Skeletal muscle cell (primary cell): ENCODE data around the gene HPCAL1.

Source experiments
- DNase-seq: peaks from one replicate; pipeline ENCODE4 v3.0.0-alpha.2; 2010; ENCODE audit warnings: low read depth
- H3K4me3 ChIP-seq: 2 replicates; pipeline ENCODE4 v1.5.1; 2011; ENCODE audit warnings: low read depth, mild to moderate bottlenecking, control low read depth, low read length, moderate library complexity

The HPCAL1 gene

DNA sequence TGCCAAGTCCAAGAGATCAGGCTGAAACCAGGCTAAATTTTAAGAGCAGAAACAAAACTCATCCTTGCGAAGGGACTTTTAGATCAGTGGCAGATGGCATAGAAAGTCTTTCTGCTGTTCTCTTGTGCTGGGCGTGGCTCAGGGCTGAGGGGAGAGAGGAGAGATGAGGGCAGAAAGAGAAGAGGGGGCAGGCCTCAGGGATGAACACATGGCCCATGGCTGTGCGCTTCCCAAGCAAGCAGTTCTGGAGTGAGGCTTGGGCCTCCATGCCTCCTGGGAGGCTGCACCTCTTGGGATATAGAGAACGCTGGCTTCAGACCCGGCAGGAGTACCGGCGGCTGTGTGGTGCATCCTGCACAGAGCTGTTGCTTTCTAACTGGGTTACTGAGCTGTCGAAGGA, 41.0 kb downstream of the HPCAL1 start:
- no peak for DNase-seq
- H3K4me3 ChIP-seq: no peak overlapping the region

DNA sequence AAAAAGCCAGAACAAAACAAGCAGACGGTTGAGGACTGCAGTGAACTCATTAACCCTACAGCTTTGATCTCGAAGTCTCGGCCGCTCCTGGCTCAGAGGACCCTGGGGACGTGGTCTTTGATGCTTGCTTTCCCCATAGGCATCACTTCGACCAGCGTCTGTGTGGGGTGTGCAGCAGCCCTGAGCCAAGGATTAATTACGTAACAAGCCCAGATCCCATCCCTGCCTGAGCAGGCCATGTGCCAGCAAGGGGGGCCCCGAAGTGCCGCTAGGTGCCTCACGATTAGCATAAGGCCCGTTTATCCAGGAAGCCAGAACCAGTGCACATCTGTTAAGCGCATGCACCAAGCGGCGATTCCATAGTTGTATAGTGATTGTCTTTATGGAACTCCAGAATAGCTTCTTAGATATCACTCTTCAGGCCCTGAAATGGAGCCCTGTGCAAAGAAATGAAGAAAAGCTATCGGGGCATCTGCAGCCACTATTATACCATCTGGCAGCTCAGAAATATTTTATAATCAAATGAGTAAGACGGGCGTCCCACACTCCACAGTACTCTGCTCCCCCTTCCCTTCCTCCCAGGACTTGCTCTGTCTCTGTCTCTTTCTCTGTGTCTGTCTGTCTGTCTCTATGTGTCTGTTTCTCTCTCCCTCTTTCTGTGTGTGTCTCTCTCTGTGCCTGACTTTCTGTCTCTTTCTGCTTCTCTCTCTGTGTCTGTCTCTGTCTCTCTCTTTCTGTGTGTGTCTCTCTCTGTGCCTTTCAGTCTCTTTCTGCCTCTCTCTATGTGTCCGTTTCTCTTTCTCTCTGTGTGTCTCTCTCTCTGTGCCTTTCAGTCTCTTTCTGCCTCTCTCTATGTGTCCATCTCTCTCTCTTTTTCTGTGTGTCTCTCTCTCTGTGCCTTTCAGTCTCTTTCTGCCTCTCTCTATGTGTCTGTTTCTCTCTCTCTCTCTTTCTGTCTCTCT, 41.7 kb downstream of the HPCAL1 start:
- DNase-seq: no peak
- no peak overlapping the region for H3K4me3 ChIP-seq

DNA sequence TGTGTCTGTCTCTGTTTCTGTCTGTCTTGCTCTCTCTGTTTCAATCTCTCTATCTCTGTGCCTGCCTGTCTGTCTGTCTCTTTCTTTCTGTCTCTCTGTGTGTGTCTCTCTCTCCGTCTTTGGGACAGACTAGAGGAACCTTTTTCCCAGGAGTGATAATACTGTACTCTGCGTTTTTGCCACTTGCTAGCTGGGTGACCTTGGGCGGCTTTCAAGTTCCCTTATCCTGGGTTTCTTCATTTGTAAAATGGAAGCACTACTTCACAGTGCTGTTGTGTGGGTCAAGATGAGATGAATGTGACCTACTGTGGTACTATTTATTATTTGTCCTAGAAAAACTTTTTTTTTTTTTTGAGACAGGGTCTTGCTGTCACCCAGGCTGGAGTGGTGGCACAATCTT, 42.4 kb downstream of the HPCAL1 start:
- DNase-seq: no peak
- H3K4me3 ChIP-seq: no peak overlapping the region

DNA sequence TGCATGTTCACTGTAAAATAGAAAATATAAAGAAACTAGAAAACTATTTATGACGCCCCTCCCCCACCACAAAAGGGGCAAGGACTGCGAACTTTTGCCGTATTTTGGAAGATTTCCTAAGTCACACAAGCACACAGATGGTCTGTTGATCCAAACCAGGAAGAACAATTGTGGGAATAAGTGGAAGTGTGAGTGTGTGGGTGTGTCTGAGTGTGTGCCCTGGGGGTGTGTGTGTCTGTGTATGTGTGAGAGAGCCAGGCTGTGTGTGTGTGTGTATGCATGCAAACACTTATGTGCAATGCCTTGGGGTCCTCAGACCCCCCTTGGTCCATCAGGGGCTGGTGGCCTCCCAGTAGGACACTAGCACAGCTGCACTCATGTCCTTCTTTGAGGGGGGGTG, 43.1 kb downstream of the HPCAL1 start:
- H3K4me3 ChIP-seq: no peak overlapping the region
- DNase-seq: no peak

DNA sequence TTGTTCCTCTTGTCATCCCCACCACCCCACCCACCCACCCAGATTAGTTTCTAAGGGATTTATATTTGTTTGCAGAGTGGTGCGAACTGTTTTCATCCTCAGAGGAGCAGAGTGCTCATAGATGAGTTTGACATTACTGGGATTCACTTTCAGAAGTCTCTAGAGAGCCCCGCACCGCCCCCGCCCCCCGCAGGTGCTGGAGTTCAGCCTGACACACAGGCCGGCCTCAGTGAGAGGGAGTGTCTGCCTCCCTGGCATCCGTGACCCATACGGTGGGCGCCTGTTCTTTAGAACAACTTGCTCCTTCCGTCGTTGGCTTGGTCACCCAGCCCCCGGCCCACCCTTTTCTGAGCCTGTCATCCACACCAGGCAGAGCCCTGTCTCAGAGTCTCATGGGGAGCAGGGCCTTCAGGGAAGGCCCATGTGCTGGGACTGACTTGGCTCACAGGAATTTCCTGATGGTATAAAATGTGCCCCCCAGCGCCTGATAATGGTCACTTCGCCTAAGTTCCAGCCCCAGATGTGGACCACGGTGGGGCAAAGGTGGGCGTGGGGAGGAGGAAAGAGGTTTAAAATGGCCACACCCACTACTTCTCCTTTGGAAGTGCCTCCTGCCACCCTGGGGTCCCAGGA, 44.3 kb downstream of the HPCAL1 start:
- H3K4me3 ChIP-seq: no peak overlapping the region
- no peak for DNase-seq

DNA sequence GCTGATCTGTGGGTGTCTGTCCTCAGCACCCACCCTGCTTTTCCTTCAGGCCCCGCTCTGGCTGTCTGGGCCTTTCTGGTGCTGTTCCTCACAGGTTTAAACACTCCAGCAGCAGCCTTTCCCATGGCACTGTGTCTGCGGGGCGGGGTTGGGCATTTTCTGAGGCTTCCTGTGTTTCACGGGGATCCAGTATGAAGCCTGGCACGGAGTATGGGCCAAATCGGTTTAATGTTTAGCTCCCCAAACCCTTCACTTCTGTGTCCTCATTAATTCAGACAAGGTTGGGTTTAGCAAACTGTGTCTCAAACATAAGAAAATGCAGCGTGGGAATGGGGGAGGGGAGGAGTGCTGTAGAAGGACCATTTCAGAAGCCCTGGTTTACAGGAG, 44.9 kb downstream of the HPCAL1 start:
- no peak for DNase-seq
- H3K4me3 ChIP-seq: no peak overlapping the region

DNA sequence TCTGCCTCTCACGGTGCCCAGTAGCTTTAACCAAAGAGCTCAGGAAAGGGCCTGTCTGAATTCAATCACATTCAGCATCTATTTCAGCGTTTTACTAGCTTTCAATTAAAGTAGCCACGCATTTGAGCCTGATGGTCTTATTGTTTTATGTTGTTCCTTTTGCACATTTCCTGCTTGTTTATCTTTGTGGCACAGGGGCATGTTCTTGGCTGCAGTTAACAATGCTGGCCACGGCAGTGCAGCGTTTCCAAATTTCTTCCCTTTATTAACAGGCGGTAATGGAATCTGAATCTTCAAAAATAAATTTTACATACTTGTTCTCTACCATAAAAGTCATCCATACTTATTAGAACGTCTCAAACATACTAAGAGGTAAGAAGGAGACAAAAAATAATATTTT, 46.2 kb downstream of the HPCAL1 start:
- no peak overlapping the region for H3K4me3 ChIP-seq
- DNase-seq: no peak

DNA sequence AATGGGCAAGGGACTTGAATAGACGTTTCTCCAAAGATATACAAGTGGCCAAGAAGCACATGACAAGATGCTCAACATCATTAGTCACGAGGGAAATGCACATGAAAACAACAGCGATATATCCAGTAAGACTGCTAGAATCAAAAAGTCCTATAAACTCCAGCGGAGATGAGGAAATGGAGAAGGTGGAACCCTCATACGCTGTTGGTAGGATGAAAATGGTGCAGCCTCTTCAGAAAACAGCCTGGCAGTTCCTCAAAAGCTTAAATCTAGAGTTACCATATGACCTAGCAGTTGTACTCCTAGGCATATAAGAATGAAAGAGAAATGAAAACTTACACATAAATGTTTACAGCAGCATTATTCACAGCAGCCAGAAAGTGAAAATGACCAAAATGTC, 48.1 kb downstream of the HPCAL1 start:
- no peak for DNase-seq
- H3K4me3 ChIP-seq: no peak overlapping the region

DNA sequence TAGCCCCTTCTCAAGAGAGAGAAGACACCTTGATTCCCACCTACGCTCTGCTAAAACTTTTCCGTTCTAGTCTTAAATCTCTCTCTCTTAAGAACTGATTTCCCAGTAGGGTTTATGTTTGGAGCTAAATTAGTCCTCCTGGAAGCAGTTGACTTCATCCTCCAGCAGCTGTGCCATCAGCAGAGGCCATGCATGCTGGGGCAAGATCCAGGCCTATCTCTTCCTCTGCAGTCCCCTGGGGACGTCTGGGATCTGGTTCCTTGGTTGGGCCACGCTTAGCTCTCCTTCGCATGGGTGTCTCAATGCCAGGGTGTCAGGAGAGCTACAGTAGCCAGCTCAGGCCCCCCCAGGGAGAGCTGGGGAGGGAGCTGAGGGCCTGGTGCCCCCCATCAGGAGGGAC, 49.7 kb downstream of the HPCAL1 start:
- no peak for DNase-seq
- H3K4me3 ChIP-seq: no peak overlapping the region

DNA sequence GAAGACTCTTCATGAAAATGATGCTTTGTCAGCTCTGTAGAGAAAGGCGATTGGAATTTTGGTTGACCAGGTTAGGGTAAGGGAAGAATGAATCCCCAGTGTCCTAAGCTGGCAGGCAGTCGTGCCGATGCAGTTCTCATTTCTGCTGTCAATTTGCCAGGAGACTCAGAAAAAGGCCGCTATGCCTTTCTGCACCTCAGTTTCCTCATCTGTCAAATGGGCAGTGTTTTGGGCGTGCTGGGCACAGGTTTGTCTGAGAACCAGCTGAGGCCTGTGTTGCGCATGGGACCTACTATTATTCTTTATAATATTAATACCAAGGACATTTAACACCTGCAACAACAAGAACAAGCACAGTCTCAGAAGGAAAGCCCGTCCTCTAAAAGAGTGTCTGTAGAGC, 50.3 kb downstream of the HPCAL1 start:
- no peak for DNase-seq
- H3K4me3 ChIP-seq: no peak overlapping the region

DNA sequence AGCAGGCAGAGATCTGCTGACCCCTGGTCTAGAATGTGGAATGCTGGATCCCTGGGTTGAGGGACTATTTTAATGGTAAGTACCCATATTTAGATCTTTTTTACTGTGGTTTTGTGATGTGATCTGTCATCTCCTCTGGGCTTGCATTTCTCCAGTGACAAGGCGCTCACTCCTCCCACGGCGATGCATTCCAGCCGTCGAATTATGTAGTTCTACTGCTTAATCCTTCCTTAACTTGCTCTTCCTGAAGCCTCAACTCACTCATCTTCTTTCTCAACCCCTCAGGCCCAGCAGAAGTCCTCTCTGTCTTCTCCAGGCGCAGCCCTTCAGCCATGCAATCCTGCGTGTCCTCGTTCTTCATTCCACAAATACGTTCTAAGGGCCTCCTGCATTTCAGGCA, 51.2 kb downstream of the HPCAL1 start:
- H3K4me3 ChIP-seq: no peak overlapping the region
- DNase-seq: no peak

DNA sequence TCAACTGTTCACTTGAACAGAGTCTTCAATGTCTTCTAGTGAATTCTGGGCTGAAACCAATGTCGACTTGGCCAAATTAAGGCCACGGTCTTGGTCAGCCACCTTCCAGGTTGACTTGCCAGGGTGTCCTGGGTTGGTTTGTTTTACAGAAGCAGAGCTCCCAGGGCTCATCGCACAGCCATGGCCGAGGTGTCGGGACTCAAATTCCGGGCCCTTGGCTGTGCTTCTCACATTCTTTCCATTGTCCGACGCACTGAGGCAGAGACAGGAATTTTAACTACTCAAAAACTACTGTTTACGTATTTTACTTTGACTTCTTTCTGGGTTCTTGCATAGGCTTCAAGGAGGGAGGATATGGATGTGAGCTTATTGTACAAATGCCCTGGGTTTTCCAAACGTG, 51.7 kb downstream of the HPCAL1 start:
- H3K4me3 ChIP-seq: no peak overlapping the region
- no peak for DNase-seq

DNA sequence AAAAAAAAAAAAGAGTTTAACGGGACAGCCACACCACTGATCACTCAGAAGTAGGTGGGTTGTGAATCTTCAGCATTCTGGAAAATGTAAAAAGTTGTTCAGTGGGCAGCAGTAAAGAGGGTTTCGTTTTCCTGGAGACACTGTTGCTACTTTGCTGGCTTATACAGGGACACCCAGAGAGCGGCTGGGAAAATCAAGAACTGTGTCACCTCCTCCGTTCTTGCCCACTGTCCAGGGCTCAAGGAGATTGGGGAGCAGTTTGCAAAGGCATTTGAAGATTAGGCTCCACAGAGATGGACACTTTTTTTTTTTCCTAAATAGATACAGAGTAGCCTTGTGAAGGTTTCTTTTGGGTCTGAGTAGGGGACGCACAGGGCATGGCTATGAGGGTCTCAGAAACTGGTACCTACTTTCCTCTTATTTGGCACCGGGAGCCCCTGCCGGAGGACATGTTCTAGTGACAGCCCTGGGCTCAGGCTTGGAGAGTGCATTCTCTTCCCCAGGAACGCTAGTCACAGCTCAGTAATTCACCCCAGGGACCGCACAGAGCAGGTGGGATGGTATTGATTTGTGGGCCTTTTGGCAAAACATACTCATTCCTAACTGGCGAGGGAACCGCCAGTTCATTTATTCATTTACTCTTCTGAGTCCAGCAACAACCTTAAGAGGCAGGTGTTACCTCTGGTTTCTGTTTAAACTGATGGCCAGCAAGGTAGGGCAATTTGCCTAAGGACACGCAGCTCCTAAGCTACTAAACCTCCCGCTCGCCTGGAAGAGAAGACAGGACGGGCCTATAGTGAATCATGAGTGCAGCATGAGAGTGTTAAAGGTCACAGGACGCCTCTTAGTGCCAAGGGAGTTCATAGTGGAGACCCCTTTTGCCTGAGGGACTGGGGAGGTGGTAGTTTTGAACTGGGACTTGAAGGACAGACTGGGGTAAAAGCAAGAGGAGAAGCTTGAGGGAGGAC, 53.1 kb downstream of the HPCAL1 start:
- no peak for DNase-seq
- H3K4me3 ChIP-seq: no peak overlapping the region

DNA sequence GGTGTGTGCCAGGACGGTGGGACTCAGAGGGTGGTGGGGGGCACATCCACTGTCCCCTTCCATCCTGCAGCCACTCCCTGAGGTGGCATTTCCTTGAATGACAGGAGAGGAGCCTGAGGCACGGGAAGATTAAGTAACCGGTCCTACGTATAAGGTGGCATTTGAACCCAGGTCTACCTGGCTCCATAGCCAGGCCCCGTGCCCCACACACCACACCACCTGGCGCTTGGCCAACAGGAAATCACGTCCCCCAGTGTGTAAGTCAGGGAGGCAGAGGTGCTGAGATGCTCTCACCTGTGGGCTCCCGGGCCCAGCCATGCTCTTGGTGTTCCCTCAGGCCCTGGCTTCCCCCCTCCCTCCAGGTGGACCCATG, 53.7 kb downstream of the HPCAL1 start:
- no peak overlapping the region for H3K4me3 ChIP-seq
- DNase-seq: no peak

DNA sequence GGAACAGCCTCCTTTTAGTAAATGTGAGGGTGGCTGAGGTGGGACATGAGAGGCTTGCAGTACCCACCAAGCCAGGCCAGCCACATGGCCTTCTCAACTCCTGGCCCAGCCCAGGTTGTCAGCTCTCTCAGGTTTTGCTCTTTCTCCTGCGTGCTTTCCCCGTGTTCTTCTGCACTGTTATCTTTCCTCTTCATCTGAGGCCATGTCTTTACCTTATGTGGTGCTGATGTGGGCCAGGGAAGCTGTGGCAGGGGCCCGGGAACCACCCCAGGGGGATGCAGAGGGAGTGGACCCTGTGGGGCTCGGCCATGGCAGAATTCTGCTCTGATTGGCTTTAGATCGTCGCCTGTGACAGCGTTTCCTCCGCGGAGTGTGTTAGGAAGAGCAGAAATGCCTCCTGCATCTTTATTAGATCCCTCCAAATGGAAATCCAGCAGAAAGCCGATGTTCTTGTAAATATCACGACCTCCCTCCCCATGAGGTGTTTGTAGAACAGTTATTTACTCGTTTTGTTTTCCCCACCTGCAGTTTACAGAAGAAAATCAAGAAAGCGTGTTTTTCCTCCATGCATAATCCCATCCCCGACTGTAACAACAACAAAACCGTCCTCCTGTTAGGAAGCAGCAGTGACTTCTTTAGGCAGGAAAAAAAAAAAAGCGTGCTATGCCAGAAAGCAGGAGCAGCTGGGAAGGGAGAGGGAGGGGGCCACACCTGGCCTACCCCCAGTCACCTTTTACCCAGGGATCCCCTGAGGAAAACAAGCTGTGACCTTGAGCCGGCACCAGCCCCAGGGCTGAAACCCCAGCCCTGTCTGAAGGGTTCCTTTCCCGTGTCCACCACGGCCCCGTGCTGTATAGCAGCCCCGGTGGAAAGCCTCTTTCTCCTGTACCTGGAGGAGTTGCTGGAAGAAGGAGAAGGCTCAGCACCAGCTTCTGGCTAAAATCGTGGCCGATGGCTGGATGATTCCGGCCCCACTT, 54.8 kb downstream of the HPCAL1 start:
- no peak overlapping the region for H3K4me3 ChIP-seq
- no peak for DNase-seq

DNA sequence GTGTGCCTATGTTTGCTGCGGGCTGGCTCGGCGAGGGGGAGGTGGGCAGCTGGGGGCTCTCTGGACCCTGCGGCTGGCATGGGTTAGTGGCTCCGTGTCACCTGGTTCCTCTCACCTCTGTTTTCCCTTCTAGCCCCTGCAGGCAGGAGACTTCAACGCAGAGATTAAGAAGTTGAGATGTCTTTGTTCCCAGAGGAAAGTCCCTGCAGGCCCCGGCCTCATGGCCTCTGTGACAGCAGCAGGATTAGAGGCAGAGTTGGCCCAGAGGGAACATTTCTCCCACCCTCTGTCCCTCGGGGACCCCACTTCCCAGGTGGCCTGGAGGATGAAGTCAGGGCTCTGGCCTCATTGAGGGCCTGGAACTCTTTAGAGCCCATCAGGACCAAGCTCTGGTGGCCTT, 56.5 kb downstream of the HPCAL1 start:
- no peak for DNase-seq
- H3K4me3 ChIP-seq: no peak overlapping the region

DNA sequence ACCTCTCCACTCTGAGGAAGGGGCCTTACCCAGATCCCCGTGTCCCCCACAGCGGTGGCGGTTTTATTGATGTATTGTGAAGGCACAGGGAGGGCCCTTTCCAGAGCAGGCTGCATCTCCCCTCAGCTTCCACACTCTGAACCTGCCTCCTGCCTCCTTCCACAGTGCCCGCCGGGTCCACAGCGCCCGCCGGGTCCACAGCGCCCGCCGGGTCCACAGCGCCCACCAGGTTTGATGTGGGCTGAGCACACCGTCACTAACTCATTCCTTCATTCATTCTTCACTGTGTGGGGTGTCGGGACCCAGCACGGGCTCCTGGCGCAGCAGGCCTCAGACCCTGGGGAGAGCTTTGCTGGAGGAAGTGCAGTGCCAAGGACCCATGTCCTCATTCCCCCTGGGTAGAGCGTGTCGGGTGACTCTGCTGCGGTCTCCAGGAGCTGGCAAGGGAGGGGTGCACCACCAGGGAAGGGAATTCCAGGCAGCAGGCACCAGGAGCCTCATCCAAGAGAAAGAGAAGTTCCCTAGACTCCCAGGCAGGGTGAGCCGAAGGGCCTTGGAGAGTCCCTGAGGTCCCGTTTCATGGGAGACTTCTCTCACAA, 57.1 kb downstream of the HPCAL1 start:
- no peak overlapping the region for H3K4me3 ChIP-seq
- DNase-seq: no peak

DNA sequence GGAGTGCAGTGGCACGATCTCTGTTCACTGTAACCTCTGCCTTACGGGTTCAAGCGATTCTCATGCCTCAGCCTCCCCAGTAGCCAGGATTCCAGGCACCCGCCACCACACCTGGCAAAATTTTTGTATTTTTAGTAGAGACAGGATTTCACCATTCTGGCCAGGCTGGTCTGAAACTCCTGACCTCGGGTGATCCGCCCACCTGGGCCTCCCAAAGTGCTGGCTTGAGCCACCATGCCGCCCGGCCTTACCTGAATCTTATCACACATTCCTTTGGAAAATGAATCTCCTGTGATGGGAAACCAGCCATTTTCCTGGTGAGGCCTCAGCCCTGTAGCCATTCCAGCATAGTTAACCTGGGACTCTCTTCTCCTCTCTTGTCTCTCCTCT, 57.8 kb downstream of the HPCAL1 start:
- no peak overlapping the region for H3K4me3 ChIP-seq
- DNase-seq: no peak
